ENCODE results near the gene NUDC.
"Not testable (repeated sequence)": the region's sequence is repeated elsewhere in the genome, so short reads cannot be mapped to it uniquely, and the experiment has no call there.

The NUDC gene

DNA sequence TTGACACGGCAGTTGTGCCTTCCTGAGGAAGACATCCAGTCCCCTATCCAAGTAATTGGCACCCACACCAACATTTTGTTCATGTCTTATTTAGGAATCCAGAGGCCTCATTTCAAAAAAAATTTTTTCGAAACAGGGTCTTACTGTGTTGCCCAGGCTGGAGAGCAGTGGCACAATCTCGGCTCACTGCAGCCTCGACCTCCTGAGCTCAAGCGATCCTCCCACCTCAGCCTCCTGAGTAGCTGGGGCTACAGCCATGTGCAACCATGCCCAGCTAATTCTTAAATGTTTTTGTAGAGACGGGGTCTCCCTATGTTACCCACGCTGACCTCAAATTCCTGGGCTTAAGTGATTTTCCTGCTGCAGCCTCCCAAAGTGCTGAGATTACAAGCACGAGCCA, 62.7 kb downstream of the NUDC start:
- Histone ChIP-seq H3K27me3 (ENCODE audit: control insufficient read depth, insufficient read depth, low read length) (no peaks in the 10 kb centered on the region), H3K79me2 (no peaks in the 10 kb centered on the region), H3K9me3 (ENCODE audit: control insufficient read depth, low read length) (no peaks in the 10 kb centered on the region), H3K4me2 (ENCODE audit: low read length) (no peak overlapping the region), H3K4me3 (ENCODE audit: low read depth, low read length) (no peak overlapping the region), H3K36me3 (ENCODE audit: control insufficient read depth, insufficient read depth, low read length) (no peaks in the 10 kb centered on the region), H2AFZ (no peak overlapping the region), H3K27ac (no peak overlapping the region), H3K9ac (no peak overlapping the region), H3K4me1 (peaks cover 3% of the 10 kb centered on the region)
- TF ChIP-seq, protein P1, sequence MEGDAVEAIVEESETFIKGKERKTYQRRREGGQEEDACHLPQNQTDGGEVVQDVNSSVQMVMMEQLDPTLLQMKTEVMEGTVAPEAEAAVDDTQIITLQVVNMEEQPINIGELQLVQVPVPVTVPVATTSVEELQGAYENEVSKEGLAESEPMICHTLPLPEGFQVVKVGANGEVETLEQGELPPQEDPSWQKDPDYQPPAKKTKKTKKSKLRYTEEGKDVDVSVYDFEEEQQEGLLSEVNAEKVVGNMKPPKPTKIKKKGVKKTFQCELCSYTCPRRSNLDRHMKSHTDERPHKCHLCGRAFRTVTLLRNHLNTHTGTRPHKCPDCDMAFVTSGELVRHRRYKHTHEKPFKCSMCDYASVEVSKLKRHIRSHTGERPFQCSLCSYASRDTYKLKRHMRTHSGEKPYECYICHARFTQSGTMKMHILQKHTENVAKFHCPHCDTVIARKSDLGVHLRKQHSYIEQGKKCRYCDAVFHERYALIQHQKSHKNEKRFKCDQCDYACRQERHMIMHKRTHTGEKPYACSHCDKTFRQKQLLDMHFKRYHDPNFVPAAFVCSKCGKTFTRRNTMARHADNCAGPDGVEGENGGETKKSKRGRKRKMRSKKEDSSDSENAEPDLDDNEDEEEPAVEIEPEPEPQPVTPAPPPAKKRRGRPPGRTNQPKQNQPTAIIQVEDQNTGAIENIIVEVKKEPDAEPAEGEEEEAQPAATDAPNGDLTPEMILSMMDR (IDR thresholded peaks at IDR 0.05) = no peak

DNA sequence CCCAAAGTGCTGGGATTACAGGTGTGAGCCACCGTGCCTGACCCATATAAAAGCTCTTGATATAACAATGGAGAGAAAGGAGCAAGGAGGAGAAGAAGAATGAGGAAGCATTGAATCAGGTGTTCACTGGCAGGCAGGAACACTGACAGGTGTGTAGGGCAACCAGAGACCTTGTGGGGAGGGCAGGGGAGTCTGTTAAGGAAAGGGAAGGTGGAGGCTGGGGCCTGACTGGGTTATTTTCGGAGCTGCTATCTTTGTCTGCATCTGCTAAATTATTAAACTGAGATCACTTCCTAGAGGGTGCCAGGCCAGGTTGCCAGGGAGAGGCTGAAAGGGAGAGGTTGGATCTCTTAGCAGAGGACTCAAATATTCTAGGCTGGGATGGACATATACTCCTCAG, 65.1 kb downstream of the NUDC start:
- H3K4me1 ChIP-seq = peaks cover 3% of the 10 kb centered on the region
- H3K27ac ChIP-seq = peak overlapping the region; percentile 15
- no peaks in the 10 kb centered on the region for H3K79me2 ChIP-seq
- TF ChIP-seq, protein P1 (IDR thresholded peaks at IDR 0.05) = no peak
- no peak overlapping the region for H3K4me3 ChIP-seq (ENCODE audit: low read depth, low read length)
- H2AFZ ChIP-seq = peak overlapping the region; percentile 50
- peak overlapping the region; percentile 50 for H3K4me2 ChIP-seq (ENCODE audit: low read length)
- no peaks in the 10 kb centered on the region for H3K27me3 ChIP-seq (ENCODE audit: control insufficient read depth, insufficient read depth, low read length)
- no peak overlapping the region for H3K9ac ChIP-seq
- no peaks in the 10 kb centered on the region for H3K36me3 ChIP-seq (ENCODE audit: control insufficient read depth, insufficient read depth, low read length)
- H3K9me3 ChIP-seq (ENCODE audit: control insufficient read depth, low read length) = no peaks in the 10 kb centered on the region

DNA sequence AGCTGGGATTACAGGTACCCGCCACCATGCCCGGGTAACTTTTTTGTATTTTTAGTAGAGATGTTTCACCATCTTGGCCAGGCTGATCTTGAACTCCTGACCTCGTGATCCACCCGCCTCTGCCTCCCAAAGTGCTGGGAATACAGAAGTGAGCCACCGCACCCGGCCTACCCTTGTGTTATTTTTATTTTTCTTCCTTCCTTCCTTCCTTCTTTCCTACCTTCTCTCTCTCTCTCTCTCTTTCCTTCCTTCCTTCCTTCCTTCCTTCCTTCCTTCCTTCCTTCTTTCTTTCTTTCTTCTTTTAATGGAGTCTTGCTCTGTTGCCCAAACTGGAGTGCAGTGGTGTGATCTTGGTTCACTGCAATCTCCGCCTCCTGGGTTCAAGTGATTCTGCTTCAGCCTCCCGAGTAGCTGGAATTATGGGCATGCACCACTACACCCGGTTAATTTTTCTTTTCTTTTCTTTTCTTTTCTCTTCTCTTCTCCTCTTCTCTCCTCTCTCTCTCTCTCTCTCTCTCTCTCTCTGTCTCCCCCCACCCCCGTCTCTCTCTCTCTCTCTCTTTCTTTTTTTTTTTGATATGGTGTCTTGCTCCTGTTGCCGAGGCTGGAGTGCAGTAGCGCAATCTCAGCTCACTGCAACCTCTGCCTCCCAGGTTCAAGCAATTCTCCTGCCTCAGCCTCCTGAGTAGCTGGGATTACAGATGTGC, 68.0 kb downstream of the NUDC start:
- not testable (repeated sequence) for H3K4me1 ChIP-seq; H3K9ac ChIP-seq; H3K27me3 ChIP-seq (ENCODE audit: control insufficient read depth, insufficient read depth, low read length); H3K79me2 ChIP-seq; H3K36me3 ChIP-seq (ENCODE audit: control insufficient read depth, insufficient read depth, low read length); H3K27ac ChIP-seq; H2AFZ ChIP-seq; H3K4me2 ChIP-seq (ENCODE audit: low read length); H3K4me3 ChIP-seq (ENCODE audit: low read depth, low read length); H3K9me3 ChIP-seq (ENCODE audit: control insufficient read depth, low read length)

DNA sequence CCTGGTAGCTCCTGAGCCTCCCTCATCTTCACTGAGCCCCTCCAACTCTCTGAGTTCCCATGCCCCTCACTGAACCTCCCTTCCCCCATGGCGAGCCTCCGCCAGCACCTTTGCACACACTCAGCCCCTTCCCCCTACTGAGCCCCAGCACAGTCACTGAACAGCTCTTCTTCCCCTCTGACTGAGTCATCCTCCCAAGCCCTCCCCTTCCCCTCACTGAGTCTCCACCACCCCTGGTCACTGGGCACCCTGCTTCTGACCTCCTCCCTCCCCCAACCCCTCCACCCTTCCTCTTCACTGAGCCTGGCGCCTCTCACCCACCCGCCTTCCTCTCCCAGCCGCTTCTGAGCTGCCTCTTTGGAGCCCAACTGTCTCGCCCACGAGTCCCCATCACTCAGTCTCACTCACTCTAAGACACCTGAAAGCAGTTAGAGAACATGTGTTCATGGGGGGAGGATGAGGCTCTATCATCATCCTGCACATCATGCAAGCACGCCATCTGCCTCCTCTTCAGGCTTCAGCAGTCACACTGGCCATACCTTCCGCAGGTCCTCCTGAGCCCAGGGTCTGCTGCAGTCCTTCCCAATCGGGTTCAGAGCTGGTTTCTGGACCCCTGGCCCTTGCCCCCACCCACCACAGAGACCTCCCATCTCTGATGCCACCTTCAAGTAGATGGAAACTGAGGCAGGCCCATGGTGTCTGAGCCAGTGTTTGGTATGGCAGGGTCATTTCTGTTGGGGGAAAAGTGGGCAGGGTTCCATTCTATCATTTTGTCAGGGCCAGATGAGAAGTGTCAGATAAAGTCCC, 70.0 kb downstream of the NUDC start:
- H3K4me3 ChIP-seq (ENCODE audit: low read depth, low read length) = no peak overlapping the region
- H3K36me3 ChIP-seq (ENCODE audit: control insufficient read depth, insufficient read depth, low read length) = no peaks in the 10 kb centered on the region
- H2AFZ ChIP-seq = no peak overlapping the region
- H3K4me2 ChIP-seq (ENCODE audit: low read length) = no peak overlapping the region
- peaks cover 3% of the 10 kb centered on the region for H3K4me1 ChIP-seq
- H3K9me3 ChIP-seq (ENCODE audit: control insufficient read depth, low read length) = no peaks in the 10 kb centered on the region
- no peaks in the 10 kb centered on the region for H3K27me3 ChIP-seq (ENCODE audit: control insufficient read depth, insufficient read depth, low read length)
- H3K27ac ChIP-seq = no peak overlapping the region
- H3K9ac ChIP-seq = no peak overlapping the region
- TF ChIP-seq, protein P1 (IDR thresholded peaks at IDR 0.05) = no peak
- no peaks in the 10 kb centered on the region for H3K79me2 ChIP-seq

DNA sequence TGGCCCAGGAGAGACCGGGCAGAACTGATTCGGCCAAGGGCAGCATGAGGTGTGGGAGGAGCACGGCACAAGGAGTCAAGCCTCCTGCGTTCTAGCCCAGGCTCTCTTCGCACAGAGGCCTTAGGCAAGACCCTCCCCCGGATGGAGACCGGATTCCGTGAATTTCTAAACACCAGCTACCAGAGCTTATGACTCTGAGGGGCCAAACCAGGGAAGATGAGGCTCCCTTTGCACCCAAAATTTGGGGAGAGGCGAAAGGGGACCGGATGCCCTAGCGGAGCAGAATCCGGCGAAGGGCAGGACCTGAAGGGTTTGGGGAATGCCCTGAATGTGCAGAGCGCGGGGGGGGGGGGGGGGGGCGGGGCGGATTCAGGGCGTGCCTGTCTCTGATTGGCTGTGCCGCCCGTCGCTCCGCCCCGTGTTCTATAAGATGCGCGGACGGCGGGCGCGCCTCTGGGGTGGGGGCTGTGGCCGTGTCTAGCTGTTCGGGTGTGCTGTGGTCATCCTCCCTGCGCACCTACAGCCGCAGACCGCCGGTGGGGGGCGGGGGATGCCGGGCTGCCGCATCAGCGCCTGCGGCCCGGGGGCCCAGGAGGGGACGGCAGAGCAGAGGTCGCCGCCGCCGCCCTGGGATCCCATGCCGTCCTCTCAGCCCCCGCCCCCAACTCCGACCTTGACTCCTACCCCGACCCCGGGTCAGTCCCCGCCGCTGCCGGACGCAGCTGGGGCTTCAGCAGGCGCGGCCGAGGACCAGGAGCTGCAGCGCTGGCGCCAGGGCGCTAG, 71.9 kb downstream of the NUDC start, which contains the start of gene TRNP1:
TRNP1 (plus strand) TSS at position 456 of the 783 bp plus-strand sequence; CDS start at position 551, 95 bp downstream.
- H3K27me3 ChIP-seq (ENCODE audit: control insufficient read depth, insufficient read depth, low read length) = no peaks in the 10 kb centered on the region
- H3K36me3 ChIP-seq (ENCODE audit: control insufficient read depth, insufficient read depth, low read length) = no peaks in the 10 kb centered on the region
- peak within 1 kb of the TSS; percentile 62 for H2AFZ ChIP-seq
- no peaks in the 10 kb centered on the region for H3K9me3 ChIP-seq (ENCODE audit: control insufficient read depth, low read length)
- no peaks in the 10 kb centered on the region for H3K4me1 ChIP-seq
- H3K4me3 ChIP-seq (ENCODE audit: low read depth, low read length) = peak within 1 kb of the TSS; percentile 76
- H3K9ac ChIP-seq = no peak within 1 kb of the TSS
- peak within 1 kb of the TSS; percentile 49 for H3K27ac ChIP-seq
- no peaks in the 10 kb centered on the region for H3K79me2 ChIP-seq
- peak within 1 kb of the TSS; percentile 91 for H3K4me2 ChIP-seq (ENCODE audit: low read length)
- TF ChIP-seq, protein P1 (IDR thresholded peaks at IDR 0.05) = no peak
